Lower lobe of right lung (tissue), 2 donors: ENCODE results near the gene ICA1. TPM values are rescaled to one million over a fixed set of nuclear protein-coding genes. Genes with fewer than 3 reads are reported as not detected.

Experiments
- ATAC-seq, 2 donors: fragments of 200-7000 bp; cut with Tn5 transposase; one replicate each; pipeline ENCODE4 v1.9.1; 2020 to 2022; ENCODE audit warnings: mild to moderate bottlenecking in 2 of 2, moderate library complexity in 2 of 2
- DNase-seq: peaks from one replicate; pipeline ENCODE4 v3.0.0-alpha.2; 2020
- H3K27ac ChIP-seq: fragments of 200-600 bp; one replicate; pipeline ENCODE4 v1.8.0; 2022
- H3K27me3 ChIP-seq: fragments of 200-600 bp; one replicate; pipeline ENCODE4 v1.8.0; 2022; ENCODE audit warnings: low read depth
- H3K36me3 ChIP-seq: fragments of 200-600 bp; one replicate; pipeline ENCODE4 v1.8.0; 2022; ENCODE audit warnings: mild to moderate bottlenecking
- H3K4me1 ChIP-seq: fragments of 200-600 bp; one replicate; pipeline ENCODE4 v1.8.0; 2022
- H3K4me3 ChIP-seq: fragments of 200-600 bp; one replicate; pipeline ENCODE4 v1.8.0; 2022; ENCODE audit warnings: mild to moderate bottlenecking
- H3K9me3 ChIP-seq: fragments of 200-600 bp; one replicate; pipeline ENCODE4 v1.8.0; 2022
- CTCF ChIP-seq: fragments of 200-600 bp; IDR thresholded peaks from one replicate; pipeline ENCODE4 v1.8.0; 2022; ENCODE audit warnings: antibody characterized with exemption, mild to moderate bottlenecking
- intact Hi-C: fragments of 100-400 bp; cut with DNase I; formaldehyde crosslinking; loops from one replicate; pipeline ENCODE4 v1.11.0; 2022
- total RNA-seq: library from RNA; stranded (reverse); fragmentation: NEBNext Ultra II Directional; extraction: Animal tissue kit (Norgen Biotek cat#: 25700); gene quantifications from one replicate; pipeline ENCODE4 v1.2.1, GENCODE V29; 2021
- donor health status: DM: no; HTN: yes; CAD: no; lungs with severe emphysema.

The ICA1 gene
- total RNA-seq, 1 donor from 2014 or later, result 19.5 TPM

- Histone ChIP-seq H3K9me3 (no peaks in the 10 kb centered on the region), H3K27me3 (no peaks in the 10 kb centered on the region), H3K27ac (no peak overlapping the region), H3K4me1 (no peaks in the 10 kb centered on the region), H3K4me3 (no peak overlapping the region), H3K36me3 (no peaks in the 10 kb centered on the region)
- intact Hi-C loops, result no loop called here
- DNase-seq (no peak), ATAC-seq (no peak)
- TF ChIP-seq CTCF, result no peak
These were observed 147.8 kb downstream of the ICA1 start for GRCh38 chr7:8114175-8114574.

- no peak for TF ChIP-seq CTCF
- H3K27me3 ChIP-seq, result no peaks in the 10 kb centered on the region
- DNase-seq (no peak), ATAC-seq (no peak)
- intact Hi-C loops, result no loop called here
- H3K27ac ChIP-seq, result no peak overlapping the region
- no peaks in the 10 kb centered on the region for H3K4me1 ChIP-seq
- no peak overlapping the region for H3K4me3 ChIP-seq
- H3K36me3 ChIP-seq, result no peaks in the 10 kb centered on the region
- H3K9me3 ChIP-seq, result no peaks in the 10 kb centered on the region
These were observed 148.8 kb downstream of the ICA1 start for GRCh38 chr7:8113184-8113583.

- intact Hi-C loops, result no loop called here
- no peaks in the 10 kb centered on the region for H3K4me1 ChIP-seq
- no peak overlapping the region for H3K27ac ChIP-seq
- TF ChIP-seq CTCF, result no peak
- no peaks in the 10 kb centered on the region for H3K9me3 ChIP-seq
- ATAC-seq (no peak), DNase-seq (no peak)
- H3K36me3 ChIP-seq, result no peaks in the 10 kb centered on the region
- H3K27me3 ChIP-seq, result no peaks in the 10 kb centered on the region
- H3K4me3 ChIP-seq, result no peak overlapping the region
These were observed 149.3 kb downstream of the ICA1 start for GRCh38 chr7:8112685-8113084.

- no peak overlapping the region for H3K27ac ChIP-seq
- no peak for ATAC-seq
- intact Hi-C loops, result no loop called here
- no peak overlapping the region for H3K4me3 ChIP-seq
- DNase-seq, result no peak
- H3K27me3 ChIP-seq, result no peaks in the 10 kb centered on the region
- H3K4me1 ChIP-seq, result no peaks in the 10 kb centered on the region
- no peaks in the 10 kb centered on the region for H3K9me3 ChIP-seq
- TF ChIP-seq CTCF, result no peak
- H3K36me3 ChIP-seq, result no peaks in the 10 kb centered on the region
These were observed 150.5 kb downstream of the ICA1 start for GRCh38 chr7:8111282-8111960.

- DNase-seq (no peak), ATAC-seq (no peak)
- H3K27me3 ChIP-seq, result no peaks in the 10 kb centered on the region
- no peaks in the 10 kb centered on the region for H3K9me3 ChIP-seq
- H3K36me3 ChIP-seq, result no peaks in the 10 kb centered on the region
- TF ChIP-seq CTCF, result no peak
- no peaks in the 10 kb centered on the region for H3K4me1 ChIP-seq
- no peak overlapping the region for H3K4me3 ChIP-seq
- intact Hi-C loops, result no loop called here
- H3K27ac ChIP-seq, result no peak overlapping the region
These were observed 152.6 kb downstream of the ICA1 start for GRCh38 chr7:8109196-8110022.
